H1 (cell line): ENCODE data around the gene SETD1B. TPM values are rescaled to one million over a fixed set of nuclear protein-coding genes. Genes with fewer than 3 reads are reported as not detected.
A peak's percentile ranks its signal among the peaks of the same experiment; 100 is the strongest.

ENCODE experiments used
- CBX8 ChIP-seq: fragments of 300-800, 300-1000 bp; sonication (generic); IDR thresholded peaks from 2 replicates; pipeline ENCODE4 v1.7.1; 2016; ENCODE audit warnings: low read depth, low read length, borderline replicate concordance
- CHD7 ChIP-seq: fragments of 300-600 bp; sonication (generic); IDR thresholded peaks from 2 replicates; pipeline ENCODE4 v1.7.1; 2012; ENCODE audit warnings: low read length, moderate library complexity, mild to moderate bottlenecking, inconsistent platforms; ENCODE audit not compliant: insufficient replicate concordance
- EP300 ChIP-seq, 2 experiments: IDR thresholded peaks; 1 replicate in 1 of 2; 2 replicates in 1 of 2; pipeline ENCODE4 v1.6.1; 2011 to 2012; ENCODE audit warnings: low read depth in 2 of 2, low read length in 2 of 2, mild to moderate bottlenecking in 2 of 2, borderline replicate concordance in 1 of 2, inconsistent platforms in 1 of 2, moderate library complexity in 1 of 2
- JUND ChIP-seq: IDR thresholded peaks from 2 replicates; pipeline ENCODE4 v1.6.1; 2011; ENCODE audit warnings: mild to moderate bottlenecking, improper control_type of control experiment, low read length
- PHF8 ChIP-seq: fragments of 200-600 bp; sonication (generic); conservative IDR thresholded peaks from 2 replicates; pipeline ENCODE4 v1.7.1; 2012; ENCODE audit warnings: low read depth, mild to moderate bottlenecking, inconsistent platforms, low read length, moderate library complexity
- POLR2AphosphoS5 ChIP-seq: IDR thresholded peaks from 2 replicates; pipeline ENCODE4 v1.6.1; 2011; ENCODE audit warnings: low read depth, low read length
- RFX5 ChIP-seq: IDR thresholded peaks from 2 replicates; pipeline ENCODE4 v1.6.1; 2011; ENCODE audit warnings: low read depth, low read length, improper control_type of control experiment, borderline replicate concordance
- TBP ChIP-seq: IDR thresholded peaks from 2 replicates; pipeline ENCODE4 v1.6.1; 2011; ENCODE audit warnings: low read depth, low read length, improper control_type of control experiment
- YY1 ChIP-seq: IDR thresholded peaks from 2 replicates; pipeline ENCODE4 v1.6.1; 2011; ENCODE audit warnings: low read depth, mild to moderate bottlenecking, low read length
- polyA plus RNA-seq, 7 experiments: library from polyadenylated mRNA; depleted of rRNA in 3 of 7; stranded (reverse) in 5 of 7; unstranded in 2 of 7; fragments of >200 nt in 5 of 7; fragments of 200-250 nt in 2 of 7; gene quantifications; 1 replicate in 5 of 7; 2 replicates in 1 of 7; 4 replicates in 1 of 7; pipeline versions ENCODE4 v1.2.1 to v1.2.3, GENCODE V29; 2011 to 2013; ENCODE audit warnings: missing spikeins in 2 of 7, mixed read lengths in 2 of 7
- total RNA-seq: library from RNA; stranded (reverse); fragmentation: NEBNext Ultra II Directional; extraction: Animal tissue kit (Norgen Biotek cat#: 25700); gene quantifications from 2 replicates; pipeline ENCODE4 v1.2.1, GENCODE V29; 2021

The SETD1B gene
- total and polyA plus RNA-seq, 2 of the 8 experiments (the other 6 are each of a cell fraction or from before 2014, with no cell fraction given) = 1.3 to 17.7 TPM

- no peak for TF ChIP-seq CHD7
- peak; percentile 13; the same call in 1 of the 2 replicates for TF ChIP-seq TBP
- TF ChIP-seq EP300 (IDR thresholded peaks at IDR 0.05; ENCODE audit: borderline replicate concordance in 1 of 2, low read depth in 2 of 2, low read length in 2 of 2) = 0 out of 3 replicates have a peak, but pooled peaks of 1 of the 2 experiments have one; percentile 6
- peak; percentile 36; the same call in 1 of the 2 replicates for TF ChIP-seq POLR2AphosphoS5
- no peak for TF ChIP-seq YY1
- no peak for TF ChIP-seq JUND
- no peak for TF ChIP-seq RFX5
- TF ChIP-seq PHF8 = no peak
- TF ChIP-seq CBX8 = no peak
Measured at GRCh38 chr12:121795034-121795968, 8.5 kb upstream of the SETD1B start (continued).
